ENCODE results near the gene PRUNE2. TPM values are rescaled to one million over a fixed set of nuclear protein-coding genes. Genes with fewer than 3 reads are reported as not detected.

PRUNE2 gene
- polyA plus RNA-seq, 3 donors: 0.72 to 1.8 (median 1.5) TPM

GRCh38 chr9:76784881-76785280 is 121.0 kb downstream of the PRUNE2 start:
- Mint-ChIP-seq H3K36me3 (no peaks in the 10 kb centered on the region), H3K9me3 (peaks cover 0 to 2% (median 0%) of the 10 kb centered on the region in 7 donors), H3K27ac (no peak overlapping the region), H3K4me1 (peaks cover 4% of the 10 kb centered on the region), H3K27me3 (ENCODE audit: low read depth in 3 of 3) (peaks cover 4 to 7% (median 7%) of the 10 kb centered on the region in 3 donors), H3K4me3 (no peak overlapping the region)
- Histone ChIP-seq H3K36me3 (replicated peaks in 1 of 2; ENCODE audit: control insufficient read depth in 1 of 2, insufficient read depth in 2 of 2, low read length in 2 of 2) (no peaks in the 10 kb centered on the region), H3K9ac (ENCODE audit: insufficient read depth, low read length, poor library complexity, severe bottlenecking) (no peak overlapping the region), H3K4me3 (replicated peaks in 1 of 3; ENCODE audit: low read depth in 2 of 3, low read length in 3 of 3) (no peak overlapping the region), H3K4me2 (replicated peaks; ENCODE audit: extremely low read depth, low read length, poor library complexity, severe bottlenecking) (no peak overlapping the region), H3K4me1 (ENCODE audit: control insufficient read depth in 1 of 2, insufficient read depth in 2 of 2, low read length in 2 of 2) (no peaks in the 10 kb centered on the region), H3K27me3 (ENCODE audit: control insufficient read depth in 2 of 2, insufficient read depth in 2 of 2, low read length in 2 of 2) (no peaks in the 10 kb centered on the region), H3K9me3 (replicated peaks in 1 of 2; ENCODE audit: control insufficient read depth in 1 of 2, insufficient read depth in 1 of 2, low read length in 2 of 2) (no peaks in the 10 kb centered on the region), H2AFZ (ENCODE audit: insufficient read depth, low read depth, low read length, poor library complexity, severe bottlenecking) (no peak overlapping the region), H4K20me1 (ENCODE audit: insufficient read depth, low read length) (no peaks in the 10 kb centered on the region), H3K27ac (ENCODE audit: low read depth in 1 of 2, low read length in 2 of 2) (no peak overlapping the region), H3K79me2 (ENCODE audit: insufficient read depth, low read length) (no peaks in the 10 kb centered on the region)
- intact Hi-C loops (cut with micrococcal nuclease): no loop called here
- DNase-seq: no peak
- no peak for TF ChIP-seq CTCF (IDR thresholded peaks at IDR 0.05)

- Histone ChIP-seq H3K27ac (ENCODE audit: low read depth in 1 of 2, low read length in 2 of 2) (no peak overlapping the region), H3K4me2 (replicated peaks; ENCODE audit: extremely low read depth, low read length, poor library complexity, severe bottlenecking) (no peak overlapping the region), H3K36me3 (replicated peaks in 1 of 2; ENCODE audit: control insufficient read depth in 1 of 2, insufficient read depth in 2 of 2, low read length in 2 of 2) (no peaks in the 10 kb centered on the region), H3K4me1 (ENCODE audit: control insufficient read depth in 1 of 2, insufficient read depth in 2 of 2, low read length in 2 of 2) (no peaks in the 10 kb centered on the region), H3K9ac (ENCODE audit: insufficient read depth, low read length, poor library complexity, severe bottlenecking) (no peak overlapping the region), H3K9me3 (replicated peaks in 1 of 2; ENCODE audit: control insufficient read depth in 1 of 2, insufficient read depth in 1 of 2, low read length in 2 of 2) (no peaks in the 10 kb centered on the region), H3K79me2 (ENCODE audit: insufficient read depth, low read length) (no peaks in the 10 kb centered on the region), H4K20me1 (ENCODE audit: insufficient read depth, low read length) (no peaks in the 10 kb centered on the region), H3K4me3 (replicated peaks in 1 of 3; ENCODE audit: low read depth in 2 of 3, low read length in 3 of 3) (no peak overlapping the region), H2AFZ (ENCODE audit: insufficient read depth, low read depth, low read length, poor library complexity, severe bottlenecking) (no peak overlapping the region), H3K27me3 (ENCODE audit: control insufficient read depth in 2 of 2, insufficient read depth in 2 of 2, low read length in 2 of 2) (no peaks in the 10 kb centered on the region)
- intact Hi-C loops (cut with micrococcal nuclease): no loop called here
- WGBS (ENCODE audit: insufficient coverage): no CpG with 5 or more reads among the region's 5 CpGs
- no peaks in the 10 kb centered on the region for H3K36me3 Mint-ChIP-seq
- H3K27me3 Mint-ChIP-seq (ENCODE audit: low read depth in 3 of 3): peaks cover 3 to 11% (median 5%) of the 10 kb centered on the region in 3 donors
- no peak for TF ChIP-seq CTCF (IDR thresholded peaks at IDR 0.05)
- H3K9me3 Mint-ChIP-seq: no peaks in the 10 kb centered on the region
- H3K4me1 Mint-ChIP-seq: no peaks in the 10 kb centered on the region
- no peak overlapping the region for H3K4me3 Mint-ChIP-seq
- H3K27ac Mint-ChIP-seq: no peak overlapping the region
- no peak for DNase-seq
These were observed 133.0 kb downstream of the PRUNE2 start for GRCh38 chr9:76772686-76773445.

All from CD14-positive monocyte (primary cell).